GM23338 (cell line): ENCODE results near the gene PRAMEF12. TPM values are rescaled to one million over a fixed set of nuclear protein-coding genes. Genes with fewer than 3 reads are reported as not detected.
"Not testable (repeated sequence)": the region's sequence is repeated elsewhere in the genome, so short reads cannot be mapped to it uniquely, and the experiment has no call there.

Experiments used
- ATAC-seq: fragments of 200-7000 bp; cut with Tn5 transposase; 3 replicates; pipeline ENCODE4 v1.9.1; 2020
- DNase-seq: peaks from one replicate; pipeline ENCODE4 v3.0.0-alpha.2; 2015; ENCODE audit warnings: low spot score
- H2AFZ ChIP-seq: fragments of 200-600 bp; sonication (generic); 2 replicates; pipeline ENCODE4 v1.8.0; 2016; ENCODE audit warnings: antibody characterized with exemption, mild to moderate bottlenecking, moderate library complexity
- H3F3A ChIP-seq: fragments of 200-600 bp; sonication (generic); replicated peaks from 2 replicates; pipeline ENCODE4 v1.8.0; 2017; ENCODE audit warnings: antibody characterized with exemption, mixed run types, low read depth
- H3K27ac ChIP-seq: fragments of 200-600 bp; sonication (generic); 2 replicates; pipeline ENCODE4 v1.6.1; 2016; ENCODE audit warnings: low read depth
- H3K27me3 ChIP-seq: fragments of 200-600 bp; sonication (generic); 2 replicates; pipeline ENCODE4 v1.8.0; 2016; ENCODE audit warnings: mild to moderate bottlenecking, mixed run types, moderate library complexity; ENCODE audit not compliant: insufficient read depth
- H3K36me3 ChIP-seq: fragments of 200-600 bp; sonication (generic); 2 replicates; pipeline ENCODE4 v1.8.0; 2016; ENCODE audit warnings: mild to moderate bottlenecking; ENCODE audit not compliant: insufficient read depth
- H3K4me1 ChIP-seq: fragments of 200-600 bp; sonication (generic); 2 replicates; pipeline ENCODE4 v1.8.0; 2016; ENCODE audit warnings: mild to moderate bottlenecking, moderate library complexity; ENCODE audit not compliant: insufficient read depth
- H3K4me2 ChIP-seq: fragments of 200-600 bp; sonication (generic); 2 replicates; pipeline ENCODE4 v1.7.1; 2017; ENCODE audit warnings: mixed run types
- H3K4me3 ChIP-seq: fragments of 200-600 bp; sonication (generic); 2 replicates; pipeline ENCODE4 v1.6.1; 2016; ENCODE audit warnings: mixed run types
- H3K79me2 ChIP-seq: fragments of 200-600 bp; sonication (generic); replicated peaks from 2 replicates; pipeline ENCODE4 v1.8.0; 2017; ENCODE audit warnings: mild to moderate bottlenecking; ENCODE audit not compliant: insufficient read depth
- H3K9me2 ChIP-seq: fragments of 200-600 bp; sonication (generic); 2 replicates; pipeline ENCODE4 v1.8.0; 2017; ENCODE audit not compliant: insufficient read depth
- H4K20me1 ChIP-seq: fragments of 200-600 bp; sonication (generic); replicated peaks from 2 replicates; pipeline ENCODE4 v1.8.0; 2017; ENCODE audit warnings: mild to moderate bottlenecking; ENCODE audit not compliant: insufficient read depth
- H3K27ac Mint-ChIP-seq: 2 replicates; pipeline ENCODE4 v1.8.0; 2020; ENCODE audit warnings: inconsistent platforms, mild to moderate bottlenecking, moderate library complexity, mixed read lengths
- H3K27me3 Mint-ChIP-seq: 3 replicates; pipeline ENCODE4 v1.8.0; 2022; ENCODE audit warnings: low read depth, mild to moderate bottlenecking, moderate library complexity, mixed read lengths, inconsistent platforms; ENCODE audit not compliant: insufficient read depth, poor library complexity
- H3K36me3 Mint-ChIP-seq: 3 replicates; pipeline ENCODE4 v1.8.0; 2021; ENCODE audit warnings: low read depth, mild to moderate bottlenecking, inconsistent platforms, moderate library complexity, mixed read lengths
- H3K4me1 Mint-ChIP-seq: 3 replicates; pipeline ENCODE4 v1.8.0; 2020; ENCODE audit warnings: mild to moderate bottlenecking, inconsistent platforms, mixed read lengths
- H3K4me3 Mint-ChIP-seq: 3 replicates; pipeline ENCODE4 v1.8.0; 2021; ENCODE audit warnings: moderate library complexity, mild to moderate bottlenecking, inconsistent platforms, mixed read lengths
- H3K9me3 Mint-ChIP-seq: 3 replicates; pipeline ENCODE4 v1.8.0; 2020; ENCODE audit warnings: moderate library complexity, mild to moderate bottlenecking, inconsistent platforms, mixed read lengths
- CTCF ChIP-seq, 2 experiments: fragments of 200-600 bp in 1 of 2; sonication (generic) in 1 of 2; conservative IDR thresholded peaks; 2 replicates each; pipeline versions ENCODE4 v1.5.1 to v1.6.1; 2016 to 2017; ENCODE audit warnings: antibody characterized with exemption in 2 of 2, low read depth in 2 of 2, mild to moderate bottlenecking in 2 of 2, moderate library complexity in 1 of 2
- EZH2 ChIP-seq: fragments of 200-600 bp; sonication (generic); IDR thresholded peaks from one replicate; pipeline ENCODE4 v1.8.0; 2017; ENCODE audit warnings: antibody characterized with exemption, mild to moderate bottlenecking, low read depth; ENCODE audit not compliant: unreplicated experiment
- EZH2phosphoT487 ChIP-seq: fragments of 200-600 bp; sonication (generic); IDR thresholded peaks from one replicate; pipeline ENCODE4 v1.8.1; 2018; ENCODE audit warnings: antibody characterized with exemption; ENCODE audit not compliant: unreplicated experiment
- POLR2AphosphoS5 ChIP-seq: IDR thresholded peaks from 2 replicates; pipeline ENCODE4 v1.6.1; 2016; ENCODE audit warnings: antibody characterized with exemption, low read depth
- STAT1 ChIP-seq: IDR thresholded peaks from one replicate; pipeline ENCODE4 v1.6.1; 2016; ENCODE audit warnings: antibody characterized with exemption; ENCODE audit not compliant: unreplicated experiment
- ZNF462 ChIP-seq: fragments of 250-450 bp; sonication (Bioruptor Pico); IDR thresholded peaks from 2 replicates; pipeline ENCODE4 v1.5.0; 2020; ENCODE audit warnings: mild to moderate bottlenecking, moderate library complexity
- polyA plus RNA-seq: library from polyadenylated mRNA; unstranded; fragments of >200 nt; fragmentation: Nextera tagmentation; extraction: Ambion mirVana; gene quantifications from 2 replicates; pipeline ENCODE4 v1.2.1, GENCODE V29; 2016
- total RNA-seq: library from RNA; depleted of rRNA; stranded (reverse); fragments of >200 nt; shearing (Covaris generic); gene quantifications from 2 replicates; pipeline ENCODE4 v1.2.3, GENCODE V29; 2014

PRAMEF12 gene
- total and polyA plus RNA-seq, 2 experiments from 2014 or later: not detected

- TF ChIP-seq EZH2phosphoT487 (no peak), STAT1 (no peak), EZH2 (no peak), ZNF462 (CRISPR knock-in tag) (no peak), POLR2AphosphoS5 (no peak)
These were observed 5.4 kb downstream of the PRAMEF12 start (continued) for GRCh38 chr1:12778907-12779306.

- TF ChIP-seq CTCF (conservative IDR thresholded peaks at IDR 0.05; ENCODE audit: low read depth in 2 of 2): peak in 1 of 2 experiments; percentile 21; a peak in 2 of 4 replicates
- H4K20me1 ChIP-seq, H3K4me1 ChIP-seq, H3K27ac ChIP-seq, H3K4me2 ChIP-seq, H3K36me3 Mint-ChIP-seq, H3K27me3 ChIP-seq, H3K27me3 Mint-ChIP-seq, H2AFZ ChIP-seq, H3K4me3 Mint-ChIP-seq, H3K9me2 ChIP-seq, H3K79me2 ChIP-seq, DNase-seq, H3K36me3 ChIP-seq, H3K4me1 Mint-ChIP-seq, H3F3A ChIP-seq, H3K4me3 ChIP-seq, H3K27ac Mint-ChIP-seq, ATAC-seq: not testable (repeated sequence)
- H3K9me3 Mint-ChIP-seq: peaks cover 26% of the 10 kb centered on the region
These were observed 8.0 kb downstream of the PRAMEF12 start for GRCh38 chr1:12781488-12781887.
